ENCODE results near the gene CBARP. TPM values are rescaled to one million over a fixed set of nuclear protein-coding genes. Genes with fewer than 3 reads are reported as not detected.

CBARP gene
- total RNA-seq, 2 donors from 2014 or later, result 21.5 to 28.5 TPM

- H3K27ac ChIP-seq (ENCODE audit: low read depth, low read length), result peak overlapping the region; percentile 91
- Mint-ChIP-seq H3K27me3 (ENCODE audit: insufficient read depth) (no peaks in the 10 kb centered on the region), H3K27ac (peak overlapping the region; percentile 91), H3K9me3 (no peaks in the 10 kb centered on the region), H3K4me3 (peak overlapping the region; percentile 87), H3K4me1 (no peaks in the 10 kb centered on the region), H3K36me3 (ENCODE audit: low read depth) (peaks cover 37% of the 10 kb centered on the region)
- peak overlapping the region; percentile 85 for H3K4me3 ChIP-seq (ENCODE audit: low read length)
- peak; percentile 71 for DNase-seq
- no peaks in the 10 kb centered on the region for H3K27me3 ChIP-seq (ENCODE audit: control insufficient read depth, insufficient read depth, low read length, poor library complexity, severe bottlenecking)
- H3K9me3 ChIP-seq (ENCODE audit: control insufficient read depth, low read length), result no peaks in the 10 kb centered on the region
- WGBS, 2 experiments (ENCODE audit: insufficient coverage in 1 of 2, insufficient read length in 1 of 2), result 4 to 11% methylated on average over 5 to 36 of the region's 41 CpGs
- H3K9ac ChIP-seq (ENCODE audit: extremely low read depth, low read length, poor library complexity, severe bottlenecking), result peak overlapping the region; percentile 95
- TF ChIP-seq CTCF (conservative IDR thresholded peaks at IDR 0.05), result no peak
- H3K36me3 ChIP-seq (ENCODE audit: control insufficient read depth, insufficient read depth, low read length), result peaks cover 44% of the 10 kb centered on the region
- H3K4me1 ChIP-seq (ENCODE audit: control insufficient read depth, insufficient read depth, low read length), result peaks cover 5% of the 10 kb centered on the region
Measured at GRCh38 chr19:1251330-1252220, 13.8 kb upstream of the CBARP start.

GRCh38 chr19:1250437-1251260 is 12.8 kb upstream of the CBARP start:
- Mint-ChIP-seq H3K4me1 (no peaks in the 10 kb centered on the region), H3K27me3 (ENCODE audit: insufficient read depth) (no peaks in the 10 kb centered on the region), H3K4me3 (peak overlapping the region; percentile 87), H3K9me3 (no peaks in the 10 kb centered on the region), H3K27ac (peak overlapping the region; percentile 91), H3K36me3 (ENCODE audit: low read depth) (peaks cover 28% of the 10 kb centered on the region)
- Histone ChIP-seq H3K4me3 (ENCODE audit: low read length) (peak overlapping the region; percentile 85), H3K4me1 (ENCODE audit: control insufficient read depth, insufficient read depth, low read length) (peaks cover 5% of the 10 kb centered on the region), H3K9ac (ENCODE audit: extremely low read depth, low read length, poor library complexity, severe bottlenecking) (peak overlapping the region; percentile 95), H3K27ac (ENCODE audit: low read depth, low read length) (peak overlapping the region; percentile 91), H3K9me3 (ENCODE audit: control insufficient read depth, low read length) (no peaks in the 10 kb centered on the region), H3K36me3 (ENCODE audit: control insufficient read depth, insufficient read depth, low read length) (peaks cover 38% of the 10 kb centered on the region), H3K27me3 (ENCODE audit: control insufficient read depth, insufficient read depth, low read length, poor library complexity, severe bottlenecking) (no peaks in the 10 kb centered on the region)
- peak; percentile 84 for DNase-seq
- TF ChIP-seq CTCF (conservative IDR thresholded peaks at IDR 0.05), result no peak
- 0% methylated on average over 2 to 85 of the region's 90 CpGs for WGBS, 2 experiments (ENCODE audit: insufficient coverage in 1 of 2, insufficient read length in 1 of 2)

- H3K27ac Mint-ChIP-seq, result no peak overlapping the region
- peak overlapping the region; percentile 87 for H3K4me3 Mint-ChIP-seq
Measured at GRCh38 chr19:1249990-1250436, 12.2 kb upstream of the CBARP start.

More at GRCh38 chr19:1249990-1250436, 12.2 kb upstream of the CBARP start:
- Histone ChIP-seq H3K27ac (ENCODE audit: low read depth, low read length) (peak overlapping the region; percentile 91), H3K36me3 (ENCODE audit: control insufficient read depth, insufficient read depth, low read length) (peaks cover 31% of the 10 kb centered on the region), H3K4me1 (ENCODE audit: control insufficient read depth, insufficient read depth, low read length) (peaks cover 5% of the 10 kb centered on the region), H3K27me3 (ENCODE audit: control insufficient read depth, insufficient read depth, low read length, poor library complexity, severe bottlenecking) (no peaks in the 10 kb centered on the region), H3K9me3 (ENCODE audit: control insufficient read depth, low read length) (no peaks in the 10 kb centered on the region), H3K4me3 (ENCODE audit: low read length) (peak overlapping the region; percentile 71), H3K9ac (ENCODE audit: extremely low read depth, low read length, poor library complexity, severe bottlenecking) (peak overlapping the region; percentile 95)
- 0% methylated on average over 16 to 67 of the region's 67 CpGs for WGBS, 2 experiments (ENCODE audit: insufficient coverage in 1 of 2, insufficient read length in 1 of 2)
- H3K4me1 Mint-ChIP-seq, result no peaks in the 10 kb centered on the region
- no peaks in the 10 kb centered on the region for H3K9me3 Mint-ChIP-seq
- H3K36me3 Mint-ChIP-seq (ENCODE audit: low read depth), result peaks cover 21% of the 10 kb centered on the region
- no peak for TF ChIP-seq CTCF (conservative IDR thresholded peaks at IDR 0.05)
- DNase-seq, result no peak
- no peaks in the 10 kb centered on the region for H3K27me3 Mint-ChIP-seq (ENCODE audit: insufficient read depth)

Data from endodermal cell (in vitro differentiated cells).